Measurements from ENCODE around the gene ASPHD1. TPM values are rescaled to one million over a fixed set of nuclear protein-coding genes. Genes with fewer than 3 reads are reported as not detected.

The ASPHD1 gene
- total RNA-seq, 1 donor from 2014 or later: 3.2 TPM

- no peak for DNase-seq (ENCODE audit: low spot score)
- Mint-ChIP-seq H3K27me3 (ENCODE audit: low read depth) (peaks cover 19% of the 10 kb centered on the region), H3K4me3 (ENCODE audit: unreplicated experiment) (no peak overlapping the region), H3K9me3 (ENCODE audit: low read depth) (no peaks in the 10 kb centered on the region), H3K27ac (ENCODE audit: unreplicated experiment) (no peak overlapping the region), H3K36me3 (ENCODE audit: low read depth) (no peaks in the 10 kb centered on the region), H3K4me1 (ENCODE audit: low read depth) (peaks cover 15% of the 10 kb centered on the region)
- TF ChIP-seq CTCF (IDR thresholded peaks at IDR 0.05): no peak
These were observed 3.0 kb upstream of the ASPHD1 start for GRCh38 chr16:29897333-29897732.

- Mint-ChIP-seq H3K4me1 (ENCODE audit: low read depth) (peaks cover 15% of the 10 kb centered on the region), H3K36me3 (ENCODE audit: low read depth) (no peaks in the 10 kb centered on the region), H3K9me3 (ENCODE audit: low read depth) (no peaks in the 10 kb centered on the region), H3K27me3 (ENCODE audit: low read depth) (peaks cover 19% of the 10 kb centered on the region), H3K27ac (ENCODE audit: unreplicated experiment) (no peak overlapping the region), H3K4me3 (ENCODE audit: unreplicated experiment) (peak overlapping the region; percentile 65)
- TF ChIP-seq CTCF (IDR thresholded peaks at IDR 0.05): no peak
- no peak for DNase-seq (ENCODE audit: low spot score)
These were observed 2.0 kb upstream of the ASPHD1 start for GRCh38 chr16:29898135-29898803.

- H3K36me3 Mint-ChIP-seq (ENCODE audit: low read depth): no peaks in the 10 kb centered on the region
- no peak for DNase-seq (ENCODE audit: low spot score)
- H3K9me3 Mint-ChIP-seq (ENCODE audit: low read depth): no peaks in the 10 kb centered on the region
- H3K4me3 Mint-ChIP-seq (ENCODE audit: unreplicated experiment): peak overlapping the region; percentile 65
- no peak for TF ChIP-seq CTCF (IDR thresholded peaks at IDR 0.05)
- H3K4me1 Mint-ChIP-seq (ENCODE audit: low read depth): peaks cover 15% of the 10 kb centered on the region
- H3K27me3 Mint-ChIP-seq (ENCODE audit: low read depth): peaks cover 19% of the 10 kb centered on the region
- H3K27ac Mint-ChIP-seq (ENCODE audit: unreplicated experiment): no peak overlapping the region
These were observed 1.3 kb upstream of the ASPHD1 start for GRCh38 chr16:29898804-29899515.

GRCh38 chr16:29899516-29900101, 679 bp upstream of the ASPHD1 start, which contains the start of gene SEZ6L2:
Gene SEZ6L2 (minus strand): TSS chr16:29899550. CDS start chr16:29899019, 531 bp downstream.
- DNase-seq (ENCODE audit: low spot score): no peak
- H3K27me3 Mint-ChIP-seq (ENCODE audit: low read depth): peaks cover 19% of the 10 kb centered on the region
- TF ChIP-seq CTCF (IDR thresholded peaks at IDR 0.05): peak; percentile 59
- peak within 1 kb of the TSS; percentile 73 for H3K27ac Mint-ChIP-seq (ENCODE audit: unreplicated experiment)
- no peaks in the 10 kb centered on the region for H3K36me3 Mint-ChIP-seq (ENCODE audit: low read depth)
- peak within 1 kb of the TSS; percentile 75 for H3K4me3 Mint-ChIP-seq (ENCODE audit: unreplicated experiment)
- peaks cover 15% of the 10 kb centered on the region for H3K4me1 Mint-ChIP-seq (ENCODE audit: low read depth)
- no peaks in the 10 kb centered on the region for H3K9me3 Mint-ChIP-seq (ENCODE audit: low read depth)

GRCh38 chr16:29900888-29901606, 759 bp downstream of the ASPHD1 start:
- H3K36me3 Mint-ChIP-seq (ENCODE audit: low read depth): no peaks in the 10 kb centered on the region
- no peak for DNase-seq (ENCODE audit: low spot score)
- H3K4me1 Mint-ChIP-seq (ENCODE audit: low read depth): peaks cover 15% of the 10 kb centered on the region
- H3K27ac Mint-ChIP-seq (ENCODE audit: unreplicated experiment): no peak overlapping the region
- H3K27me3 Mint-ChIP-seq (ENCODE audit: low read depth): peaks cover 19% of the 10 kb centered on the region
- TF ChIP-seq CTCF (IDR thresholded peaks at IDR 0.05): no peak
- peak overlapping the region; percentile 75 for H3K4me3 Mint-ChIP-seq (ENCODE audit: unreplicated experiment)
- no peaks in the 10 kb centered on the region for H3K9me3 Mint-ChIP-seq (ENCODE audit: low read depth)

All from chondrocyte (in vitro differentiated cells).